Measurements from ENCODE around the gene CLEC3B. TPM values are rescaled to one million over a fixed set of nuclear protein-coding genes. Genes with fewer than 3 reads are reported as not detected.

The CLEC3B gene
- total RNA-seq, 3 donors from 2014 or later: 0.30 to 0.40 (median 0.38) TPM

DNA sequence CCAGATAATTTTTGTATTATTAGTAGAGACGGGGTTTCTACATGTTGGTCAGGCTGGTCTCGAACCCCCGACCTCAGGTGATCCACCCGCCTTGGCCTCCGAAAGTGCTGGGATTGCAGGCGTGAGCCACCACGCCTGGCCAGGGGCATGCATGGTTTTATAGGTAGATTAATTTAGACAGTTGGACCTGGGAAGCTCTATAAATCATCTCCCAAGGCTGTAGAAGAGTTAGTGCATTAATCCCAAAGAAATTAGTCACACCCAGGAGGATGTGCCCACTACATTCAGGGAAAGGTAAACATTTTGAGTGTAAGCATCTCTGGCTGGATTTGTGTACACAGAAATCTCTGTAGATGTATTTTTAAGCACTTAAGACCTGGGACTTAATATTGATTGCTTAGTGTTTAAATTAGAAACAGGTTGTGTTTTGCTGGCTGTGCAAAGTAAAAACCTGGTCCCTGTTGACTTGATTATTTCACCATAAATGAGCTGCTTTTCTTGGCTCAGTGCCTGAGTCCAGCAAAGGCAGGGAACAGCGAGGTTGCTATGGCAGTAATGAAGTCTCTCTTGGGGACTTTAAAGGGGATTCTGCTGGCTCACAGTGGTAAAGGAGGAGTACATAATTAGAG, 30.8 kb upstream of the CLEC3B start:
- no peaks in the 10 kb centered on the region for H3K27me3 Mint-ChIP-seq (ENCODE audit: low read depth)
- H3K4me3 Mint-ChIP-seq: no peak overlapping the region
- no peak for DNase-seq
- no peak for ATAC-seq
- peaks cover 37% of the 10 kb centered on the region for H3K36me3 Mint-ChIP-seq (ENCODE audit: insufficient read depth)
- H3K9me3 Mint-ChIP-seq: no peaks in the 10 kb centered on the region
- H3K4me1 Mint-ChIP-seq (ENCODE audit: low read depth): peaks cover 52% of the 10 kb centered on the region

- Mint-ChIP-seq H3K9me3 (no peaks in the 10 kb centered on the region), H3K27me3 (ENCODE audit: low read depth) (no peaks in the 10 kb centered on the region), H3K4me1 (ENCODE audit: low read depth) (peaks cover 39% of the 10 kb centered on the region), H3K4me3 (no peak overlapping the region), H3K36me3 (ENCODE audit: insufficient read depth) (peaks cover 41% of the 10 kb centered on the region)
- DNase-seq (no peak), ATAC-seq (peak; percentile 93 to 94)
These were observed 29.5 kb upstream of the CLEC3B start for GRCh38 chr3:44996556-44996969.

DNA sequence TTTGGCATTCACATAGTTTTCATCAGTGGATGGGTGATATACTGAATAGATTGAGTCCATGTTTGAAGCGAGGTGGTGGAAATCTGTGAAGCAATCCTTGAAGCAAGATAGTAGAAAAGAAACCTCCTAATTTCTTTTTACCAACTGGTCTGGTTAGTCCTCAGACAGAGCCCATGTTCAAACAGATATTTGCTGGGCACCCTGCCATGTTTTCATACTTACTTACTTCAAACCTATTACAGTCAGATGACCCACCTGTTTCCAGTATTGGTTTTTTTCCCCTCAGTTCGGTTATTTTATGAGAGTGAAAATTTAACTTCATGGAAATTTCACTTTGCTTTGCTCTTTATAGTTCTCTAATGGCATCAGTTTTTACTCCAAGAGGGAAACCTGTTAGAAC, 26.3 kb upstream of the CLEC3B start:
- Mint-ChIP-seq H3K27me3 (ENCODE audit: low read depth) (no peaks in the 10 kb centered on the region), H3K4me3 (no peak overlapping the region), H3K36me3 (ENCODE audit: insufficient read depth) (peaks cover 42% of the 10 kb centered on the region), H3K4me1 (ENCODE audit: low read depth) (peaks cover 29% of the 10 kb centered on the region), H3K9me3 (peaks cover 2% of the 10 kb centered on the region)
- DNase-seq (no peak), ATAC-seq (no peak)

DNA sequence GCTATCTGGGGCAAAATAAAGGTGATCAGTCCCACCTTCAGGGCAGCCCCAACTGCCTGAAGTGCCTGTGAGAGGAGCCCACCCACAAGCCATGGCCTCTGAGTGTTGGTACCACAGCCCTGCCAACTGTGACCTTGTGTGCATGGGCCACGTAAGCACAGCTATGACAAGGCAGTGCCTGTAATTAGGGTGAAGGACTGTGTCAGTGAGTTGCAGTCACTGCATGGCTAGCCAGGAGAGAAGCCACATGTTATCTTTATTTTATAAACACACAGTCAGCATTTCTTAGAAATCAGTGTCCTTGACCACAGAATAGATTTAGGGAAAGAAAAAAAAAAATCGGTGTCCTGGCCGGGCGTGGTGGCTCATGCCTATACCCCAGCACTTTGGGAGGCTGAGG, 25.3 kb upstream of the CLEC3B start:
- H3K4me1 Mint-ChIP-seq (ENCODE audit: low read depth): peaks cover 34% of the 10 kb centered on the region
- peaks cover 49% of the 10 kb centered on the region for H3K36me3 Mint-ChIP-seq (ENCODE audit: insufficient read depth)
- H3K4me3 Mint-ChIP-seq: no peak overlapping the region
- H3K27me3 Mint-ChIP-seq (ENCODE audit: low read depth): no peaks in the 10 kb centered on the region
- H3K9me3 Mint-ChIP-seq: peaks cover 5% of the 10 kb centered on the region
- ATAC-seq: no peak
- no peak for DNase-seq

- Mint-ChIP-seq H3K9me3 (peaks cover 5% of the 10 kb centered on the region), H3K27me3 (ENCODE audit: low read depth) (no peaks in the 10 kb centered on the region), H3K4me3 (no peak overlapping the region), H3K36me3 (ENCODE audit: insufficient read depth) (peaks cover 47% of the 10 kb centered on the region), H3K4me1 (ENCODE audit: low read depth) (peaks cover 27% of the 10 kb centered on the region)
- ATAC-seq: no peak
- DNase-seq: no peak
These were observed 24.4 kb upstream of the CLEC3B start for GRCh38 chr3:45001738-45002137.

- peaks cover 5% of the 10 kb centered on the region for H3K9me3 Mint-ChIP-seq
- no peak for DNase-seq
- H3K4me3 Mint-ChIP-seq: no peak overlapping the region
- peaks cover 50% of the 10 kb centered on the region for H3K36me3 Mint-ChIP-seq (ENCODE audit: insufficient read depth)
- ATAC-seq: no peak
- H3K4me1 Mint-ChIP-seq (ENCODE audit: low read depth): peaks cover 27% of the 10 kb centered on the region
- H3K27me3 Mint-ChIP-seq (ENCODE audit: low read depth): no peaks in the 10 kb centered on the region
These were observed 23.9 kb upstream of the CLEC3B start for GRCh38 chr3:45002139-45002660.

- Mint-ChIP-seq H3K4me1 (ENCODE audit: low read depth) (peaks cover 29% of the 10 kb centered on the region), H3K36me3 (ENCODE audit: insufficient read depth) (peaks cover 48% of the 10 kb centered on the region), H3K9me3 (peaks cover 5% of the 10 kb centered on the region), H3K4me3 (no peak overlapping the region), H3K27me3 (ENCODE audit: low read depth) (no peaks in the 10 kb centered on the region)
- ATAC-seq: no peak
- DNase-seq: no peak
These were observed 23.4 kb upstream of the CLEC3B start for GRCh38 chr3:45002720-45003119.

DNA sequence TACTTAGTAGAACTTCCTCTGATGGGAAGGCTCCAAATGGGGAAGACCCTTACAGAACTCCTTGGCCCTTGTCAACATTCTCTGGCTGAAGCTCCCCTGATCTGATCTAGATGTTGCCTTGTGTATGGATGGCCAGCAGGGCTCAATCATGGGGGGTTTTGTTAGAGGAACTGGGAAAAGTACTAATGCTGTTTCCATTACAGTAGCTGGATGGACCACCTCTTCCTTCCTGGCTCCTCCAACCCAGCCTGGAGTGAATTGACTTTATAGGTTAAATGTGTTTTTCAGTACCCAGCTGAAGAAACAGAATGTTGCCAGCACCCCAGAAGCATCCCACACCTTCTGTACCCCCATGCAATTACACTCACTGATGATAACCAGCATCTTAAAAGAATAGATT, 22.7 kb upstream of the CLEC3B start:
- Mint-ChIP-seq H3K4me1 (ENCODE audit: low read depth) (peaks cover 34% of the 10 kb centered on the region), H3K4me3 (no peak overlapping the region), H3K9me3 (peaks cover 5% of the 10 kb centered on the region), H3K36me3 (ENCODE audit: insufficient read depth) (peaks cover 51% of the 10 kb centered on the region), H3K27me3 (ENCODE audit: low read depth) (no peaks in the 10 kb centered on the region)
- DNase-seq: no peak
- ATAC-seq: no peak

GRCh38 chr3:45003859-45004258, 22.2 kb upstream of the CLEC3B start:
- Mint-ChIP-seq H3K36me3 (ENCODE audit: insufficient read depth) (peaks cover 50% of the 10 kb centered on the region), H3K9me3 (peaks cover 5% of the 10 kb centered on the region)
- no peak for ATAC-seq

DNA sequence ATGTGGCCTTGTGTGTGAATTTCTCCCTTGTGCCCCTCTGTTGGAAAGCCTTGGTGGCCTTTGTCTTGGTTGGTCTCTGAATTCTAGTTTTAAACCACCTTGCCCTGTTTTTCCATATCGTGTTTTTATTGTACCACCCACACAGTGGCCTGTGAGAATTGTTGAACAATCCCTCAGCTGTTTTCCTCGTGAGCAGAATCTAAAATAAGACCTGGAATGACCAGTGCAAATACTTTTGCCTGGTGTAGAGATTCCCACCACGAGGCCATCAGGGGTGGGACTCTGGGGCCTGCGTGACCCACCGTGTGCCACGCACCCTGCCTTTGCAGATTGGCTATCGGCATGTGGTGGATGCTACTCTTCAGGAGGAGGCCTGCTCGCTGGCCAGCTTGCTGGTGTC, 19.0 kb upstream of the CLEC3B start:
- Mint-ChIP-seq H3K36me3 (ENCODE audit: insufficient read depth) (peaks cover 60% of the 10 kb centered on the region), H3K4me3 (no peak overlapping the region), H3K9me3 (peaks cover 5% of the 10 kb centered on the region), H3K4me1 (ENCODE audit: low read depth) (peaks cover 51% of the 10 kb centered on the region), H3K27me3 (ENCODE audit: low read depth) (no peaks in the 10 kb centered on the region)
- no peak for ATAC-seq
- no peak for DNase-seq

More at GRCh38 chr3:45003859-45004258, 22.2 kb upstream of the CLEC3B start:
- Mint-ChIP-seq H3K27me3 (ENCODE audit: low read depth) (no peaks in the 10 kb centered on the region), H3K4me1 (ENCODE audit: low read depth) (peaks cover 34% of the 10 kb centered on the region), H3K4me3 (no peak overlapping the region)
- no peak for DNase-seq

GRCh38 chr3:45008117-45008516, 18.0 kb upstream of the CLEC3B start:
- no peak for DNase-seq
- peaks cover 54% of the 10 kb centered on the region for H3K4me1 Mint-ChIP-seq (ENCODE audit: low read depth)
- H3K36me3 Mint-ChIP-seq (ENCODE audit: insufficient read depth): peaks cover 64% of the 10 kb centered on the region
- H3K27me3 Mint-ChIP-seq (ENCODE audit: low read depth): no peaks in the 10 kb centered on the region
- no peak overlapping the region for H3K4me3 Mint-ChIP-seq
- ATAC-seq: no peak
- peaks cover 5% of the 10 kb centered on the region for H3K9me3 Mint-ChIP-seq

- H3K4me3 Mint-ChIP-seq: no peak overlapping the region
- no peaks in the 10 kb centered on the region for H3K27me3 Mint-ChIP-seq (ENCODE audit: low read depth)
- peaks cover 46% of the 10 kb centered on the region for H3K4me1 Mint-ChIP-seq (ENCODE audit: low read depth)
- no peak for DNase-seq
- no peak for ATAC-seq
- peaks cover 56% of the 10 kb centered on the region for H3K36me3 Mint-ChIP-seq (ENCODE audit: insufficient read depth)
- peaks cover 2% of the 10 kb centered on the region for H3K9me3 Mint-ChIP-seq
These were observed 16.2 kb upstream of the CLEC3B start for GRCh38 chr3:45009868-45010267.

- Mint-ChIP-seq H3K27me3 (ENCODE audit: low read depth) (no peaks in the 10 kb centered on the region), H3K9me3 (no peaks in the 10 kb centered on the region), H3K4me1 (ENCODE audit: low read depth) (peaks cover 36% of the 10 kb centered on the region), H3K4me3 (no peak overlapping the region), H3K36me3 (ENCODE audit: insufficient read depth) (peaks cover 51% of the 10 kb centered on the region)
- ATAC-seq (no peak), DNase-seq (no peak)
These were observed 15.2 kb upstream of the CLEC3B start for GRCh38 chr3:45010811-45011333.

GRCh38 chr3:45011756-45012508, 14.2 kb upstream of the CLEC3B start:
- no peak for DNase-seq
- ATAC-seq: no peak
- Mint-ChIP-seq H3K27me3 (ENCODE audit: low read depth) (no peaks in the 10 kb centered on the region), H3K4me3 (no peak overlapping the region), H3K36me3 (ENCODE audit: insufficient read depth) (peaks cover 54% of the 10 kb centered on the region), H3K4me1 (ENCODE audit: low read depth) (peaks cover 33% of the 10 kb centered on the region), H3K9me3 (no peaks in the 10 kb centered on the region)

DNA sequence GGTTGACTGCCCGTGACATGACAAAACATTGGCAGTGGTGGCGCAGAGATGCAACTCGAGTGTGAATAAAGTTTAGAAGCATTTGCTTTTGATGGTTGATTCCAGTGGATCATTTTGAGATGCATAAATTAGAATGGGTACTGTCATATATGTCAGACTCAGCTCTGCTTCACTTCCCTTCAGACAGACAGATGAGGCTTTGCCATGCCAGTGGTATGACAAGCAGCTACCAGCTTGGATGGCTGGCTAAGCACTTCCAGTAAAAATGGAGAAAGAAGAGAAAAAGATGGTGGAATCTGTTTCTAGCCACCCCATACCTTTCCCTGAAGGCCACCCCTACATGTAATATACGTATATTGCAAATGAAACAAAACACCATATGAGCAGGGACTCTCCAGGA, 13.5 kb upstream of the CLEC3B start:
- Mint-ChIP-seq H3K4me1 (ENCODE audit: low read depth) (peaks cover 29% of the 10 kb centered on the region), H3K4me3 (no peak overlapping the region), H3K27me3 (ENCODE audit: low read depth) (no peaks in the 10 kb centered on the region), H3K9me3 (no peaks in the 10 kb centered on the region), H3K36me3 (ENCODE audit: insufficient read depth) (peaks cover 49% of the 10 kb centered on the region)
- DNase-seq (no peak), ATAC-seq (no peak)

Data from activated T-cell treated with anti-CD3 and anti-CD28 coated beads, Interleukin-2, amount 50 U/mL, for 4 hours (primary cell).